Liver (tissue), 9 donors: Measurements from ENCODE around the gene ZNF470. TPM values are rescaled to one million over a fixed set of nuclear protein-coding genes. Genes with fewer than 3 reads are reported as not detected.

Experiments
- DNase-seq: peaks from one replicate; pipeline ENCODE4 v3.0.0-alpha.2; 2017; ENCODE audit warnings: low spot score
- H3K27ac ChIP-seq, 2 donors: one replicate each; pipeline ENCODE4 v1.7.0; 2013; ENCODE audit warnings: inconsistent platforms in 2 of 2, low read length in 2 of 2, control low read depth in 1 of 2, low read depth in 1 of 2, mild to moderate bottlenecking in 1 of 2
- H3K27me3 ChIP-seq, 4 donors: one replicate each; pipeline versions ENCODE4 v1.6.1 to v1.7.0; 2013; ENCODE audit warnings: low read length in 3 of 4, inconsistent platforms in 1 of 4, mild to moderate bottlenecking in 1 of 4, moderate library complexity in 1 of 4; ENCODE audit not compliant: control insufficient read depth in 4 of 4, insufficient read depth in 4 of 4
- H3K36me3 ChIP-seq, 4 donors: one replicate each; pipeline versions ENCODE4 v1.6.1 to v1.7.0; 2013; ENCODE audit warnings: low read length in 3 of 4, mild to moderate bottlenecking in 3 of 4, low read depth in 1 of 4, moderate library complexity in 1 of 4; ENCODE audit not compliant: control insufficient read depth in 4 of 4, insufficient read depth in 3 of 4
- H3K4me1 ChIP-seq, 4 donors: one replicate each; pipeline versions ENCODE4 v1.6.1 to v1.7.0; 2013; ENCODE audit warnings: low read length in 3 of 4, mild to moderate bottlenecking in 3 of 4, moderate library complexity in 1 of 4; ENCODE audit not compliant: control insufficient read depth in 4 of 4, insufficient read depth in 4 of 4
- H3K4me3 ChIP-seq, 3 donors: one replicate each; pipeline versions ENCODE4 v1.6.1 to v1.7.0; 2013; ENCODE audit warnings: low read length in 3 of 3, control low read depth in 1 of 3, low read depth in 1 of 3, mild to moderate bottlenecking in 1 of 3
- H3K9ac ChIP-seq, 2 donors: one replicate each; pipeline ENCODE4 v1.7.0; 2013; ENCODE audit warnings: low read length in 2 of 2, mild to moderate bottlenecking in 2 of 2, moderate library complexity in 2 of 2, control low read depth in 1 of 2, low read depth in 1 of 2
- H3K9me3 ChIP-seq, 4 donors: one replicate each; pipeline versions ENCODE4 v1.6.1 to v1.7.0; 2013; ENCODE audit warnings: low read length in 3 of 4; ENCODE audit not compliant: control insufficient read depth in 4 of 4
- EGR1 ChIP-seq, 2 donors: IDR thresholded peaks; 2 replicates each; pipeline ENCODE4 v1.6.1; 2016 to 2018; ENCODE audit warnings: antibody characterized with exemption in 2 of 2, low read depth in 2 of 2
- FOXA2 ChIP-seq: IDR thresholded peaks from 2 replicates; pipeline ENCODE4 v1.6.1; 2016; ENCODE audit warnings: antibody characterized with exemption
- GABPA ChIP-seq, 2 donors: IDR thresholded peaks in 1 of 2; conservative IDR thresholded peaks in 1 of 2; 2 replicates each; pipeline ENCODE4 v1.6.1; 2016; ENCODE audit warnings: antibody characterized with exemption in 2 of 2, mild to moderate bottlenecking in 1 of 2, moderate library complexity in 1 of 2
- HNF4A ChIP-seq, 2 donors: conservative IDR thresholded peaks; 2 replicates each; pipeline ENCODE4 v1.6.1; 2016; ENCODE audit warnings: antibody characterized with exemption in 2 of 2, mild to moderate bottlenecking in 2 of 2
- NR2F2 ChIP-seq: IDR thresholded peaks from 2 replicates; pipeline ENCODE4 v1.6.1; 2016; ENCODE audit warnings: antibody characterized with exemption
- RAD21 ChIP-seq, 2 donors: IDR thresholded peaks; 2 replicates each; pipeline ENCODE4 v1.6.1; 2016; ENCODE audit warnings: antibody characterized with exemption in 2 of 2, mild to moderate bottlenecking in 2 of 2
- RXRA ChIP-seq, 2 donors: IDR thresholded peaks; 2 replicates each; pipeline ENCODE4 v1.6.1; 2017 to 2018; ENCODE audit warnings: antibody characterized with exemption in 2 of 2, mild to moderate bottlenecking in 1 of 2
- YY1 ChIP-seq: IDR thresholded peaks from 2 replicates; pipeline ENCODE4 v1.6.1; 2016; ENCODE audit warnings: antibody characterized with exemption, mild to moderate bottlenecking
- WGBS: extraction: QIAGEN DNeasy Blood & Tissue Kit; methylation state at CpG from one replicate; pipeline ENCODE4 v1.1.7; 2013; 5-methylcytosine and 5-hydroxymethylcytosine counted together
- polyA plus RNA-seq, 2 donors: library from polyadenylated mRNA; stranded (reverse) in 1 of 2; unstranded in 1 of 2; fragments of 200-250 nt in 1 of 2; fragments of >200 nt in 1 of 2; fragmentation: Nextera tagmentation in 1 of 2; extraction: Ambion mirVana in 1 of 2; gene quantifications; one replicate each; pipeline versions ENCODE4 v1.2.1 to v1.2.3, GENCODE V29; 2013 to 2015
- total RNA-seq, 2 donors: library from RNA; depleted of rRNA; stranded (reverse); fragments of >200 nt; gene quantifications; one replicate each; pipeline ENCODE4 v1.2.3, GENCODE V29; 2014
- TF ChIP-seq, protein P1 (sequence below): fragments of 150-350 bp; IDR thresholded peaks from 2 replicates; pipeline ENCODE4 v1.5.1; 2017; ENCODE audit warnings: improper control_type of control experiment, low read depth, low read length; ENCODE audit not compliant: missing input control
- TF ChIP-seq, protein P2 (sequence below): IDR thresholded peaks from 2 replicates; pipeline ENCODE4 v1.6.1; 2016; ENCODE audit warnings: antibody characterized with exemption
- TF ChIP-seq, protein P3 (sequence below): IDR thresholded peaks from 2 replicates; pipeline ENCODE4 v1.6.1; 2016; ENCODE audit warnings: antibody characterized with exemption, mild to moderate bottlenecking
- donor health status: healthy.
- donor health status: healthy.
- donor health status: healthy.
- donor health status: healthy.
- donor health status: healthy.

Gene ZNF470
- total and polyA plus RNA-seq, 4 donors: 0.95 to 2.8 (median 1.5) TPM

DNA sequence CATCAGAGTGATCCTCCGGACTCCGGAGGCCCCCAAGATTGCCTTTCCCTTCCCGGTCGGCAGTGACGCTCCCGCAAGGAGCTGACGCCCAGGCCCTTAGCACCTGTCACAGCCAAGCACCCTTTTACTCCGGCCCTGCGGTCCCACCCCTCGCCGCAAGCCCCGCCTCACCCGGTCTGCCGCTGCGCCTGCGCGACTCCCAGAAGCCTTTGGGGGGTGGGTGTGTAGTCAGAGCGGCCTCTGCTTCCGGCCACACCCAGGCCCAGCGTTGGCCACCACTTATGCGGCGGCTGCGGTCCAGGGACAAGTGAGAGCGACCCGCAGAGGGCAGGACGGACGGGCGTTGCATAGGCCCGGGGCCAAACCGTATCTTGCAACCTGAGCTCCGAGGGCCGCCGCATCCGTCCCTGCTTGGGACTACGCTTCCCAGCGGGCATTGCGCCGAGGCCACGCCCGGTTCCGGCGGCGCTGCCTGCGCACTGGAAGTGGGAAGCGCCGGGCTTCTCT, 29.0 kb upstream of the ZNF470 start:
- TF ChIP-seq YY1: no peak
- TF ChIP-seq GABPA (IDR thresholded peaks at IDR 0.05 in 1 of 2, conservative IDR thresholded peaks at IDR 0.05 in 1 of 2): peak; percentile 31 to 83
- TF ChIP-seq, protein P1, sequence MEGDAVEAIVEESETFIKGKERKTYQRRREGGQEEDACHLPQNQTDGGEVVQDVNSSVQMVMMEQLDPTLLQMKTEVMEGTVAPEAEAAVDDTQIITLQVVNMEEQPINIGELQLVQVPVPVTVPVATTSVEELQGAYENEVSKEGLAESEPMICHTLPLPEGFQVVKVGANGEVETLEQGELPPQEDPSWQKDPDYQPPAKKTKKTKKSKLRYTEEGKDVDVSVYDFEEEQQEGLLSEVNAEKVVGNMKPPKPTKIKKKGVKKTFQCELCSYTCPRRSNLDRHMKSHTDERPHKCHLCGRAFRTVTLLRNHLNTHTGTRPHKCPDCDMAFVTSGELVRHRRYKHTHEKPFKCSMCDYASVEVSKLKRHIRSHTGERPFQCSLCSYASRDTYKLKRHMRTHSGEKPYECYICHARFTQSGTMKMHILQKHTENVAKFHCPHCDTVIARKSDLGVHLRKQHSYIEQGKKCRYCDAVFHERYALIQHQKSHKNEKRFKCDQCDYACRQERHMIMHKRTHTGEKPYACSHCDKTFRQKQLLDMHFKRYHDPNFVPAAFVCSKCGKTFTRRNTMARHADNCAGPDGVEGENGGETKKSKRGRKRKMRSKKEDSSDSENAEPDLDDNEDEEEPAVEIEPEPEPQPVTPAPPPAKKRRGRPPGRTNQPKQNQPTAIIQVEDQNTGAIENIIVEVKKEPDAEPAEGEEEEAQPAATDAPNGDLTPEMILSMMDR: peak; percentile 2
- TF ChIP-seq, protein P2, sequence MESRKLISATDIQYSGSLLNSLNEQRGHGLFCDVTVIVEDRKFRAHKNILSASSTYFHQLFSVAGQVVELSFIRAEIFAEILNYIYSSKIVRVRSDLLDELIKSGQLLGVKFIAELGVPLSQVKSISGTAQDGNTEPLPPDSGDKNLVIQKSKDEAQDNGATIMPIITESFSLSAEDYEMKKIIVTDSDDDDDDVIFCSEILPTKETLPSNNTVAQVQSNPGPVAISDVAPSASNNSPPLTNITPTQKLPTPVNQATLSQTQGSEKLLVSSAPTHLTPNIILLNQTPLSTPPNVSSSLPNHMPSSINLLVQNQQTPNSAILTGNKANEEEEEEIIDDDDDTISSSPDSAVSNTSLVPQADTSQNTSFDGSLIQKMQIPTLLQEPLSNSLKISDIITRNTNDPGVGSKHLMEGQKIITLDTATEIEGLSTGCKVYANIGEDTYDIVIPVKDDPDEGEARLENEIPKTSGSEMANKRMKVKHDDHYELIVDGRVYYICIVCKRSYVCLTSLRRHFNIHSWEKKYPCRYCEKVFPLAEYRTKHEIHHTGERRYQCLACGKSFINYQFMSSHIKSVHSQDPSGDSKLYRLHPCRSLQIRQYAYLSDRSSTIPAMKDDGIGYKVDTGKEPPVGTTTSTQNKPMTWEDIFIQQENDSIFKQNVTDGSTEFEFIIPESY: no peak
- 3% methylated on average over 46 of the region's 46 CpGs for WGBS
- Histone ChIP-seq H3K4me1 (peaks cover 0 to 4% (median 0%) of the 10 kb centered on the region in 4 donors), H3K9ac (no peak overlapping the region), H3K27ac (peak overlapping the region; percentile 65 to 84), H3K27me3 (no peaks in the 10 kb centered on the region), H3K9me3 (peaks cover 35 to 73% (median 61%) of the 10 kb centered on the region in 4 donors), H3K36me3 (peaks cover 0 to 4% (median 2%) of the 10 kb centered on the region in 4 donors), H3K4me3 (peak overlapping the region; percentile 43 to 66 (median 57))
- DNase-seq: peak; percentile 79

DNA sequence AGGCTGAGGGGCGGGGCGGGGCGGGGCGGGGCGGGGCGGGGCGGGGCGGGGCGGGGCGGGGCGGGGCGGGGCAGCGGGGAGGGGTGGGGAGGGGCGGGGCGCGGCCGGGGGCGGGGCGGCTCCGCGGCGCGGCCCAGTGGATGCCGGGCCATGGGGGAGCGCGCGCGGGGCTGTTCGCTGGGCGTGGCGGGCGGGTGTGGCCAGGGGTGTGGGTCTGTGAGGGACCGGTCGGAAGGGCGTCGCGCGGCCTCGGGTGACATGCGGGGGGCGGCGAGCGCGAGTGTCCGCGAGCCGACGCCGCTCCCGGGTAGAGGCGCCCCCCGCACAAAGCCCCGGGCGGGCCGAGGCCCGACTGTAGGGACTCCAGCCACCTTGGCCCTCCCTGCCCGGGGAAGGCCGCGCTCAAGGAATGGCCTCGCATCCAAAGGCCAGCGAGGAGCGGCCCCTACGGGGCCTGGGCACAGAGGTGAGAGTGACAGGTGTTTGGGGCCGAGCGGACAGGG, 28.5 kb upstream of the ZNF470 start, which contains the start of gene ZFP28:
Gene ZFP28, plus strand, starts transcription at position 188 of the 503 bp plus-strand sequence. Its CDS starts 71 bp downstream, at position 259.
- H3K27ac ChIP-seq: peak within 1 kb of the TSS; percentile 65 to 84
- H3K27me3 ChIP-seq: no peaks in the 10 kb centered on the region
- no peak for TF ChIP-seq NR2F2
- TF ChIP-seq RXRA (IDR thresholded peaks at IDR 0.05): no peak
- TF ChIP-seq, protein P3, sequence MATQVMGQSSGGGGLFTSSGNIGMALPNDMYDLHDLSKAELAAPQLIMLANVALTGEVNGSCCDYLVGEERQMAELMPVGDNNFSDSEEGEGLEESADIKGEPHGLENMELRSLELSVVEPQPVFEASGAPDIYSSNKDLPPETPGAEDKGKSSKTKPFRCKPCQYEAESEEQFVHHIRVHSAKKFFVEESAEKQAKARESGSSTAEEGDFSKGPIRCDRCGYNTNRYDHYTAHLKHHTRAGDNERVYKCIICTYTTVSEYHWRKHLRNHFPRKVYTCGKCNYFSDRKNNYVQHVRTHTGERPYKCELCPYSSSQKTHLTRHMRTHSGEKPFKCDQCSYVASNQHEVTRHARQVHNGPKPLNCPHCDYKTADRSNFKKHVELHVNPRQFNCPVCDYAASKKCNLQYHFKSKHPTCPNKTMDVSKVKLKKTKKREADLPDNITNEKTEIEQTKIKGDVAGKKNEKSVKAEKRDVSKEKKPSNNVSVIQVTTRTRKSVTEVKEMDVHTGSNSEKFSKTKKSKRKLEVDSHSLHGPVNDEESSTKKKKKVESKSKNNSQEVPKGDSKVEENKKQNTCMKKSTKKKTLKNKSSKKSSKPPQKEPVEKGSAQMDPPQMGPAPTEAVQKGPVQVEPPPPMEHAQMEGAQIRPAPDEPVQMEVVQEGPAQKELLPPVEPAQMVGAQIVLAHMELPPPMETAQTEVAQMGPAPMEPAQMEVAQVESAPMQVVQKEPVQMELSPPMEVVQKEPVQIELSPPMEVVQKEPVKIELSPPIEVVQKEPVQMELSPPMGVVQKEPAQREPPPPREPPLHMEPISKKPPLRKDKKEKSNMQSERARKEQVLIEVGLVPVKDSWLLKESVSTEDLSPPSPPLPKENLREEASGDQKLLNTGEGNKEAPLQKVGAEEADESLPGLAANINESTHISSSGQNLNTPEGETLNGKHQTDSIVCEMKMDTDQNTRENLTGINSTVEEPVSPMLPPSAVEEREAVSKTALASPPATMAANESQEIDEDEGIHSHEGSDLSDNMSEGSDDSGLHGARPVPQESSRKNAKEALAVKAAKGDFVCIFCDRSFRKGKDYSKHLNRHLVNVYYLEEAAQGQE: no peak
- TF ChIP-seq HNF4A (conservative IDR thresholded peaks at IDR 0.05): no peak
- TF ChIP-seq EGR1 (IDR thresholded peaks at IDR 0.05; ENCODE audit: low read depth in 2 of 2): no peak
- no peak for TF ChIP-seq FOXA2
- TF ChIP-seq RAD21 (IDR thresholded peaks at IDR 0.05): no peak
- H3K36me3 ChIP-seq: peaks cover 0 to 4% (median 2%) of the 10 kb centered on the region in 4 donors
- 7% methylated on average over 53 of the region's 65 CpGs for WGBS
- peaks cover 31 to 71% (median 61%) of the 10 kb centered on the region in 4 donors for H3K9me3 ChIP-seq
- H3K4me3 ChIP-seq: peak within 1 kb of the TSS; percentile 43 to 66 (median 66)
- peak; percentile 67 for DNase-seq
- H3K9ac ChIP-seq: no peak within 1 kb of the TSS
- peaks cover 0 to 4% (median 0%) of the 10 kb centered on the region in 4 donors for H3K4me1 ChIP-seq
